Adrenal gland (tissue), 12 donors: ENCODE data around the gene IPCEF1. TPM values are rescaled to one million over a fixed set of nuclear protein-coding genes. Genes with fewer than 3 reads are reported as not detected.
"Not testable (repeated sequence)": the region's sequence is repeated elsewhere in the genome, so short reads cannot be mapped to it uniquely, and the experiment has no call there.

Experiments
- DNase-seq, 7 donors: peaks; one replicate each; pipeline ENCODE4 v3.0.0-alpha.2; 2019 to 2020
- H3K27ac ChIP-seq, 5 donors: fragments of 200-600 bp; sonication (generic) in 4 of 5; 1 replicate in 3 of 5; 2 replicates in 2 of 5; pipeline versions ENCODE4 v1.5.1 to v1.8.0; 2016 to 2020; ENCODE audit warnings: mild to moderate bottlenecking in 1 of 5
- H3K27me3 ChIP-seq: fragments of 200-600 bp; 2 replicates; pipeline ENCODE4 v1.8.0; 2021
- H3K36me3 ChIP-seq, 2 donors: fragments of 200-600 bp; replicated peaks in 1 of 2; 1 replicate in 1 of 2; 2 replicates in 1 of 2; pipeline versions ENCODE4 v1.5.1 to v1.8.0; 2018 to 2022
- H3K4me1 ChIP-seq, 2 donors: fragments of 200-600 bp; replicated peaks in 1 of 2; 1 replicate in 1 of 2; 2 replicates in 1 of 2; pipeline versions ENCODE4 v1.5.1 to v1.8.0; 2018 to 2021
- H3K4me3 ChIP-seq, 4 donors: fragments of 200-600 bp; sonication (generic) in 3 of 4; one replicate each; pipeline ENCODE4 v1.5.1; 2016 to 2018
- H3K9me3 ChIP-seq, 3 donors: fragments of 200-600 bp; sonication (generic) in 1 of 3; replicated peaks in 1 of 3; 1 replicate in 2 of 3; 2 replicates in 1 of 3; pipeline versions ENCODE4 v1.5.1 to v1.8.0; 2016 to 2021
- CTCF ChIP-seq, 6 experiments: fragments of 450-650 bp in 4 of 6; fragments of 200-600 bp in 2 of 6; sonication (generic) in 1 of 6; IDR thresholded peaks; 1 replicate in 5 of 6; 2 replicates in 1 of 6; pipeline versions ENCODE4 v1.5.1 to v1.8.0; 2016 to 2021; ENCODE audit warnings: antibody characterized with exemption in 6 of 6, mild to moderate bottlenecking in 2 of 6, moderate library complexity in 1 of 6
- POLR2A ChIP-seq, 2 donors: fragments of 450-650 bp; IDR thresholded peaks; one replicate each; pipeline ENCODE4 v1.6.1; 2017; ENCODE audit warnings: antibody characterized with exemption in 2 of 2, mild to moderate bottlenecking in 2 of 2, moderate library complexity in 1 of 2
- WGBS, 4 donors: extraction: QIAGEN DNeasy Blood & Tissue Kit in 2 of 4; methylation state at CpG; one replicate each; pipeline versions ENCODE4 v1.1.5 to v1.1.7; 2013 to 2017; 5-methylcytosine and 5-hydroxymethylcytosine counted together
- intact Hi-C, 2 donors: fragments of 100-400 bp; cut with DNase I; formaldehyde crosslinking; loops; one replicate each; pipeline versions ENCODE4 v1.14.1 to v1.15.0; 2022 to 2023
- polyA plus RNA-seq, 3 donors: library from polyadenylated mRNA; stranded (reverse); fragments of 200-250 nt in 2 of 3; fragments of 350-450 nt in 1 of 3; fragmentation: Illumina TruSeq in 1 of 3; extraction: RNeasy Lipid Tissue Mini Kit (QIAGEN cat#74804) in 1 of 3; gene quantifications; one replicate each; pipeline ENCODE4 v1.2.3, GENCODE V29; 2013 to 2014
- total RNA-seq, 9 donors: library from RNA; depleted of rRNA in 4 of 9; stranded (reverse); fragments of >200 nt in 4 of 9; fragments of 120-200 nt in 1 of 9; fragmentation: NEBNext Ultra II Directional in 1 of 9; extraction: Animal tissue kit (Norgen Biotek cat#: 25700) in 1 of 9; gene quantifications; one replicate each; pipeline versions ENCODE4 v1.1.0 to v1.2.4, GENCODE V29; 2013 to 2023
- donor health status: healthy with polysubstance abuse.
- donor health status: Bipolar disorder and iron deficiency.
- donor health status: DM: yes; HTN: yes; CAD: no.
- donor health status: DM: no; HTN: no; CAD: no.
- donor health status: DM: no; HTN: no; CAD: no.
- donor health status: DM: yes; HTN: yes; CAD: no.

Gene IPCEF1
- total and polyA plus RNA-seq, 12 donors, result 0.07 to 1.2 (median 0.72) TPM; not detected in 1

GRCh38 chr6:154329350-154330170 lies 27.0 kb downstream of the IPCEF1 start:
- intact Hi-C loops, result no loop called here
- Histone ChIP-seq H3K27me3 (no peaks in the 10 kb centered on the region), H3K36me3 (no peaks in the 10 kb centered on the region), H3K4me1 (no peaks in the 10 kb centered on the region), H3K9me3 (no peaks in the 10 kb centered on the region), H3K4me3 (no peak overlapping the region), H3K27ac (no peak overlapping the region)
- DNase-seq, result no peak
- TF ChIP-seq POLR2A (IDR thresholded peaks at IDR 0.05) (no peak), CTCF (IDR thresholded peaks at IDR 0.05) (no peak)
- WGBS, 4 donors, result 73 to 80% (median 79%) methylated on average over 10 of the region's 10 CpGs

- H3K27ac ChIP-seq, intact Hi-C loops, H3K4me3 ChIP-seq, H3K4me1 ChIP-seq, H3K27me3 ChIP-seq, H3K36me3 ChIP-seq, H3K9me3 ChIP-seq, DNase-seq: not testable (repeated sequence)
- 42 to 100% (median 97%) methylated on average over 1 of the region's 1 CpG for WGBS, 4 donors
These were observed 29.3 kb downstream of the IPCEF1 start for GRCh38 chr6:154327313-154327712.

- intact Hi-C loops, result no loop called here
- DNase-seq, result no peak
- Histone ChIP-seq H3K4me1 (no peaks in the 10 kb centered on the region), H3K9me3 (no peaks in the 10 kb centered on the region), H3K4me3 (no peak overlapping the region), H3K36me3 (no peaks in the 10 kb centered on the region), H3K27ac (no peak overlapping the region), H3K27me3 (no peaks in the 10 kb centered on the region)
- TF ChIP-seq CTCF (IDR thresholded peaks at IDR 0.05) (no peak), POLR2A (IDR thresholded peaks at IDR 0.05) (no peak)
These were observed 31.5 kb downstream of the IPCEF1 start for GRCh38 chr6:154325142-154325541.

GRCh38 chr6:154320181-154320580 lies 36.4 kb downstream of the IPCEF1 start:
- Histone ChIP-seq H3K4me3 (no peak overlapping the region), H3K27ac (no peak overlapping the region), H3K36me3 (no peaks in the 10 kb centered on the region), H3K4me1 (peaks cover 0 to 6% of the 10 kb centered on the region in 2 donors), H3K9me3 (no peaks in the 10 kb centered on the region), H3K27me3 (no peaks in the 10 kb centered on the region)
- TF ChIP-seq POLR2A (IDR thresholded peaks at IDR 0.05) (no peak), CTCF (IDR thresholded peaks at IDR 0.05) (no peak)
- 54 to 65% (median 62%) methylated on average over 3 of the region's 3 CpGs for WGBS, 4 donors
- no peak for DNase-seq
- intact Hi-C loops, result no loop called here
